GM21528 (cell line): ENCODE measurements around the gene COL8A2.

Experiments used
- ATAC-seq: cut with Tn5 transposase; IDR thresholded peaks from one replicate; pipeline ENCODE4 v1.9.1; 2021; ENCODE audit warnings: mild to moderate bottlenecking, moderate library complexity; ENCODE audit not compliant: unreplicated experiment, low FRiP score

The COL8A2 gene

DNA sequence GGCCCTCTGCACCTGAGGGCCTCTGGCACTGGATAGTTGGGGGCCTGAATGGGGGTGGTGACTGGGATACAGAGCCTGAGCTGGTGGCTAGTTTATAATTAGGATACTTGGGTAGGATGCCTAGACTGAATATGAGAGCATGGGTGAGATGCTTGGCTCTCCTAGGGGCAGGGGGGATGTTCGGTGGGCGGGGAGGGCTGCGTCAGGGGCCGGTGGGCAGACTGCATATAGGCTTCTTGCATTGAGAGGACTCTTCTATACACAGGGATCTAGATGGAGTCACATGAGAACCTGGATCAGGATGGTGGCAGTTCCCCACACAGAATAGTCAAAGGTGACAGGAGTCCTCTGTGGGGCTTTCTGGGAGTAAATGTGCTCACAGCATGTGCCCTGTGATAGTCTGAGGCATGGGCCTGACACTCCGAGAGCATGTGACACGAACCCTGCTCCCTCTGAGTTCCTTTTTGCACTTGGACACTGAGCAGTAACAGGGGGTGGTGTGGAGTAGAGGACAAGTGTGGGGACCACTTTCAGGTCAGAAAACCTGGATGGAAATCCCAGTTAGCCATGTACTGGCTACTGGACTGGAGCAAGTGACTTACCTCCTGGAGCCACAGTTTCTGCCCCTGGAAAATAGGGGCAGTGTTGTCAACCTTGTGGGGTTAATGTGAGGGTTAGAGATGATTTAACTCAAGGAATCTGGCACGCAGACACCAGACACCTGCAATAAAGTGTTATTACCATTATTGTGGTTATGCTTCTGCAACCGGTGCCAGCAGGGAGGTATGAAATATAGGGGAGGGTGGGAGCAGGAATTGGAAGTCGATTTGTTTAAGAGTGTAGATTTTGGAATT is 33.2 kb upstream of the COL8A2 start:
- ATAC-seq = no peak

DNA sequence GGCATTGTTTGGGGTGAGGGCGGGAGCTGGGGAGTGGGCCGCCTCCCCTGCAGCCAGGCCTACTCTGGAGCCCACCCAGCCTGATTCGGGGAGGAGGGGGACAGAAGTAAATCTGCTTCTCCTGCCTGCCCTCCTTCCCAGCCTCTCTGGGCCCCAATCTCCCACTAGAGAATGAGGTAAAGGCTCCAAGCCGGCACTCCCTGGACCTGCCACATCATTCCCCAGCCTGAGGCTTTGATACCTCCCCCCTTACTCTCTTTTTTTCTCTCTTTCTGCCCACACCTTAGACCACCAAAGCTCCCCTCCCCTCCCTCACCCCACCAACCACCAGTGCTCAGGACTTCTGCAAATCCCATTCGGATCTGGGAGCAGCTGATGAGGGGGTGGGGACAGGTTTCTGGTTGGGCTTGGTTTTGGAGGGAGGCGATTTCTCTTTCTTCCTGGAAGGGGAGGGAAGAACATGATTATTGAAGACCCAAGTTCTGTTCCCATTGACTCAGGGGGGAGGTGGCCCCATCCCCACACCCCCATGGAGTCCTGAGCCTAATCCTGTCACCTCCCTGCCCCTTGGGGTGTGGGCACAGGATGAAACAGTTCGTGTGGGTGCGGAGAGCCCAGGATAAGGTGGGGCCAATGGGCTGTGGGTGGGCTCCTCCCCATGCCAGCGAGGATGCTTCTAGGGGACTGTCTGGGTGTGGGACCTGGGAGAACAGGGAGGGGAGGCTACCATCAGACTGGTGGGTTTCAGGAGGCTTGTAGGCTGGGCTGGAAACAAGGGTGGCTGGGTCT is 32.3 kb upstream of the COL8A2 start:
- no peak for ATAC-seq

DNA sequence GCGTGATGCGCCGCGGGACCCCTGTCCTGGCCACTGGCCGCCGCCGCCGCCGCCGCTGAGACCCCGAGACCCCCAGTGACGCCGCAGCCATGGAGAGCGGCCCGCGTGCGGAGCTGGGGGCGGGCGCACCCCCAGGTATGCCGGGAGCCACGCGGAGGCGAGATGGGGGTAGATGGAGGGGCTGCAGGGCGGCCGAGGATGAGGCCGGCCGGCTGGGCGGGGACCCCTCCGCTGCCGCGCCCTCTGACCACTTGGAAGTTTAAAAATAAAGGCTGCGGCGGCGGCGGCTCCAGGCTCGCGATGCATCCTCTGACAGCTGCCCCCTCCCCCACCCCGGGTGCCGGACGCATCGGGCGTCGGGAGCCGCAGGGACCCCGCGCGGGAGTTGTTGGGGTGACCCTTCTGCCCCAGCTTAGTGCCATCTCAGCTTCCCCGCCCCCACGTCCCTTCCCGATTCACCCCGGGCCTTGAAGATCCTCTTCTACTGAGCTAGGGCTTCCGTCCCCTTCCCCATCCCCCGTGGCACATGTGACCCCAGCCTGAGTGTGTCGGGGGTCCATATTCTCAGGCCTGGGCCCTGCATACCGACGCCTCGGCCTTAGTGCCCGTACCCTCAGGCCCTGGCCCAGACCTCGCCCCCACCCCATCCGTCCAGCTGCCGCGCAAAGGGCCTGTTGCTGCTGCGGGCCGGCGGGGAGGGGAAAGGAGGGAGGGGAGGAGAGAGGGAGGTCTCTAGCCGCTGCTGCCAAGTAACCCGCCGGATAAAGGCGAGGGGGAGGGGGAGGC is 31.5 kb upstream of the COL8A2 start:
- no peak for ATAC-seq

DNA sequence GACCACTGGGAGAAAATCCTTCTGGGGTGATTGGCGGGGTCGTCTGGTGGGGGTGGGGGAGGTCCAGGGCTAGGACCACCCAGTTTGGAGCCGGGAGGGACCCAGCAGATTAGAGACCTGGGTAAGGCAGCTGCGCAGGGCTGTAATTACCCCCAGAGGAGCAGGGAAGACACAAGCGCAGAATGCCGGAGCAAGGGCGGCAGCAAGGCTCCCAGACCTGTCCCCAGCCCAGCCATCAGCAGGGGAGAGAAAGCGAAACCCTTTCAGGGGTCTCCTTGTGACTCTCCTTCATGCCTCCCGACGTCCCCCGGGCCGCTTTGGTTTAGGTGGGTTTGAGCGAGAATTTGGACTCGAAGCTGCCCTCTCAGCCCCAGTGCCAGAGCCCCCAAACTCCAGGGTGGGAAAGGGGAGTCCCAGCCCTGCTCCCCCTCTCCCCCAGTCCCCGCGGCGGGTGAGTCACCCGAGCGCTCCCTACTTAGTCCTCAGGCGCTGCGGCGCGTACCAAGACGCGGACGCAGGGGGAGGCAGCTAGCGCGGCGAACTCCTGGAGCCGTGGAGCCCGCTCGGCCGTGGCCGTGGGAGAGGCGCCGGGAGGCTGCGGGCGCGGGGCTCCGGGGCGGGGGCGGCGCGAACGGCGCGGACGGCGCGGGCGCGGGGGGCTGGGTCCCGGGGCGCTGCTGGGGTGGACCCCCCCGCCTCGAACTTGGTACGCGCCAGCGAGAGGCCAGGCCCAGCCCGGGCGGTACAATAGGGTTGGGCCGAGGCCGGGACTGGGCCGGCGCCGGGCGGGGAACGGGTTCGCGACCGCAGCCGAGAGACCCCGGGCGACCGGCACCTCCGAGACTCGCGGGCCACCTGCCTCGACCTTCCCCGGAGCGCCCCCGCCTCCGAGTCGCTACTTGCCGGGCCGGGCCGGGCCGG is 30.6 kb upstream of the COL8A2 start, which contains the start of gene MAP7D1:
Gene MAP7D1, plus strand, starts transcription at position 753 of the 921 bp plus-strand sequence. CDS start 258 bp downstream, outside the sequence.
- ATAC-seq = peak; percentile 44

DNA sequence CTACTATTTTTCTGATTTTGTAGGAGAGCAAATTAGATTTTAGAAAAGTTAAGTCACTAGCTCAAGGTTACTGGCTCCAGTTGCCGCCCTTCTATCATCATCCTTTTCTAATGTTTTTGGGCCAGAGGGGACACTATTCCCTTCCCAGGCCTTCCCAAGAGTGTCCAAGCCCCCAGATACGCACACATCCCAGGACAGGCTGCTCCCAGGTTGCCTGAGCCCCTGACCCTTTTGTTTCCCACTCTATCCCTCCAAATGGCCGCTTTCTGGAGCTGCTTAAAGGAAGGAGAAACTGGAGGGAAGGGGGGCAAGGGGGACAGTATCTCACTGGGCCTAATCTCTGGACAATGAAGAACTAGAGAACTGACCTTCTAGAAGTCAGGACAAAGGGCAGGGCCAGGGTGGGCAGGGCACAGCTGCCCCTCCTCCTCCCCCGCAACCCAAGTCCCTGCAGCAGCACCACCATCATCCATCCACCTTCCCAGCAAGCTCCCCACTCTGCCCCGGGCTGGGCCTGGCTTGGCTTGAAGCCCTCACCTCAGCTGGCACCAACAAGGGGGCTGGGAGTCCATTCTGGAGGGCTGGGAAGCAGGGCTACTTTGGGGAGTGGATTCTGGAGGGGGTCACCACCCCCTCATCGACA is 29.9 kb upstream of the COL8A2 start:
- ATAC-seq = no peak

DNA sequence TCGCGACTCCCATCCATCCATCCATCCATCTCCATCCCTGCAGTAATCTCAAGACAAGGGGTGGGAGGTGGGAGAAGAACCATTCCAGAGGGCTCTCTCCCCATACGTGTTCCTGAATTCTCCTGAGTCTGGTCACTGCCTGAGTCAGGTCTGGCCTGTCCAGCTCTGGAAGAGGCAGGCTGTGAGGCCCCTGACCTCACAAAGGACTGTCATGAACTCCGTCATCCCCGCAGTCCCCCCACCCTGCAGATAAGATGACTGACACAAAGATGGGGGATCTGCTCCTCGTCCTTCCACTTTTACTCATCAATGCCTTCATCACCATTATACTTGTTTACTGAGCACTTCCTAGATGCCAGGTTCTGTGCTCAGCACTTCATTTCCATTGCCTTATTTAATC is 29.3 kb upstream of the COL8A2 start:
- ATAC-seq = no peak

DNA sequence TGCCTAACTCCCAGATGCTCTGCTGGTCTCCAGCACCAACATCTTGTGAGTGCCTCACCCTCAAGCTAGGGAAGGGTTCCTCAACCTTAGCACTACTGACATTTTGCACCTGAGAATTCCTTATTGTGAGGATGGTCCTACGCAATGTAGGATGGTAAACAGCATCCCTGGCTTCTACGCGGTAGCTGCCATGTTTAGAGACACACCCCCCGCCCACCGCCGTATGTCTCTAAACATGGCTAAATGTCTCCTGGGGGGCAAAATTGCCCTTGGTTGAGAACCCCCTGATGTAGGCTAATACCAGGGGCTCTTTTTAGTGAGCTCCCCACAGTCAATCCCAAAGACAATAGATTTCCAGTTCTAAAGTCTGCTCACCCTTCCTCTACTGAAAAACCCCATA is 28.5 kb upstream of the COL8A2 start:
- no peak for ATAC-seq

DNA sequence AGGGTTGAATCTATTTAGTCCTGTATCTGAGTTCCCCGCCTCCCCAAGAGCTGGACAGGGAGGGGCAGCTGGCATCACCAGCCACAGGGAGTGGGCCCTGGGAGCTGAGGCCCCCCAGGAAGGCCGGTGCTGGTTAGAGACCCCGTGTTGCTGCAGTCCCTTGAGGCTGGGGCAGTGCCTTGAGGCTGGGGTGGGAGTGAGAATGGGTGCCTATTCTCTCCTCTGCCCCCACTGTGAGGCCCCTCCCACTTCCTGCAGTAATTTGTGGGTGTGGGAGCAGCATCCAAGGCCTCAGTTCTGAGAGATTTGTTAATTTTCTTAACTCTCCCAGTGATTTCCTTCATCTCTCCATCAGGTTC is 26.8 kb upstream of the COL8A2 start:
- ATAC-seq = no peak

DNA sequence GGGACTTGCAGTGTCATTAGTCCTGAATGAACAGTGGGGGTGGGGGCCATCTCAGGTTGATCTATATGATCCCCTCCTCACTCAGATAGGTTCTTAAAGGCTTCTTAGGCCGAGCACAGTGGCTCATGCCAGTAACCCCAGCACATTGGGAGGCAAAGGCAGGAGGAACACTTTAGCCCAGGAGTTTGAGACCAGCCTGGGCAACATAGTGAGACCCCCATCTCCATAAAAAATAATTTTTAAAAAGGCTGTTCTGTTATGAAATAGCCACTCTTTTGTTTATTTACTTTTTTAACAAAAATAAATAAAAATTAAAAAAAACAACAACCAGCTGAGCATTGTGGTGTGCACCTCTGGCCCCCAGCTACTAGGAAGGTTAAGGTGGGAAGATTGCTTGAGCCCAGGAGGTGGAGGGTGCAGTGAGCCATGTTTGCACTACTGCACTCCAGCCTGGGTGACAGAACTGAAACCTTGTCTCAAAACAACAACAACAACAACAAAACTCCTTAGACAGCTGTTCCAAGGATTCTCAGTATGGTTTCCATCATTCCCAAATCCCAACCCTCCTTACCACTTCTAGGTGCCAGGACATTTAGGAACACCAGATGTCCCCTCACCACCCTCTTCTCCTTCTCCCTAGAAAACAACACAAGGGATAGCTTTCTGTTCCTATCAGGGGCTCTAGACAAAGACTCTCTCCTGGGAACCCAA is 26.3 kb upstream of the COL8A2 start:
- no peak for ATAC-seq

DNA sequence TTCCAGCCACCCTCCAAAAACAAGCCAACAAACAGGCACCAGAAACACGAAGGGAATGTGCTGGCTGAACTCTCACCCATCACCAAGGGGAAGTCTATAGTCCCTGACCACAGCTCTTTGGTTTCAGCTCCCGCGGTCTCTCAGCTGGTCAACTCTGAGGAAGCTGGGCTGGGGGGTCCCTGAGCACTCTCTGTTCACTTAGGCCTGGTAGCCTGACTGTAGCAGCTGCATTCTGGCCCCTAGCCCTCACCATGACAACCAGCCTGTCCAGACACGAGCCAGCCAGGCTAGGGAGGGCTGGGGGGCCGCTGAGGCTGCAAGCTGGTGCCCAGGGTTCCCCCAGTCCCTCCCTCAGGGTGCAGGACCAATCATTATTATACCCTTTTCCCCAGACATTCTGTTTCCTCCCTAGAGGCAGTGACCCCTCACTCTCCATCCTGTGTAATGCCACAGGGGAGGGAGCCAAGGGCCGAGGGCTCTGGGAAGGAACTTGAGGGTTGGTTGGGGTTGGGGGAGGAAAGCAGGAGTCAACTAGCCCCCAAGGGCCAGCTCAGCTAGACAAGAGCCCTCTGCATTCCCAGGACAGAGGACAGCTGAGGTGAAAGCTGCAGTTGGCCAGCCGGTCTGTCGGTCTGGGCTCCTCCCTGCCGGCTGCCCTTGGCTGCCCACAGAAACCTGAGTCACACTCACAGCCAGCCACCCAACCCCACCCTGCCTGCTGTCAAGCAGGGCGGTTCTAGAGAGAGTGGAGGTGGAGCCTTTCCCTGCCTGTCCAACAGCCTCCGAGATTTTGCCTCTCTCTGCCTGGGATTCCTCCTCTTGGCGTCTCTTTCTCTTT is 25.5 kb upstream of the COL8A2 start:
- ATAC-seq = no peak

DNA sequence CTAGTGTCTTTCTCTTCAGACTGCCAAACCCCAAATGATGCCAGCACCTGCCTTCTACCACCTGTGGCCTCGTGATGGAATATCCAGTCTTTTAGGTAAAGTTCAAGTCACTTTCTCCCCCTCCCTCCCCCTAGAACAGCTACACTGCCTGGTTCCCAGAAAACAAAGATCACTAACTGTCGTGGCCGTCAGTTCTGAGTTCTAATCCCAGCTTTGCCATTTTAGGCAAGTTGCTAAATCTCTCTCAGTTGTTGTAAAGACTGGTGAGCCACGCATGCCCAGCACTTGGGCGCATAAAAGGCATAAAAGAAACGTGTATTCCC is 24.9 kb upstream of the COL8A2 start:
- no peak for ATAC-seq

DNA sequence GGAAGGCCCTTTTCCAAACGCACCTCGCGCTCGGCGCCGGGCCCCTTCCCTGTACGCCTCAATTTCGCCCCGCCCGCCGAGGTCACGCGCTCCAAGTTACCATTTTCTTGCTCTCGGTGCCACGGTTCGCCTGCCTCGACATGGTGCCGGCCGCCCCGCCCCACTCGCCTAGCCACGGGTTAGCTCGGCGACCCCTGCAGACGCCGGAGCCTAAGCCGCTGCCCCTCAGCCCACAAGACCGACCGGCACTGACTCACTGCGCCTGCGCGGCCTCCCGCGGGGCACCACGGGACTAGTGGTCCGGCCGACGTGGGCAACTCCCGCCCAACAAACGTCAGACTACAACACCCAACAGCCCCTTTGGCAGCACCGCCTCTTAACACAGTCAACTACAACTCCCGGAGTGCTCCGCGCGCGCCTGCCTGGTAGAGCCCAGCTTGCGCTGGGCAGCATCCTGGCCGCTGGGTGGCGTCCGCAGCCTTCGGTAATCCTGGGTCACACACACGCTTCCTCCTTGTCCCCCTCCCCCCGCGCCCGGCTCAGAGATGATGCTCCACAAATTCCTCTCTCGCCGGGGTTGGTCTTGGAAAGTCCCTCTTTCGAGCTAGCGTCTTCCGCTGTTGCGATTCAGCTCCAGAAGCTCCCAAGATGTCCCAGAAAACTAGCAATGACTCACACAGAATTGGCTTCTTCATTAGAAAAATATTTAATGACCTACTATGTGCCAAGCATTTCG is 24.4 kb upstream of the COL8A2 start, which contains the start of gene TRAPPC3:
Gene TRAPPC3, minus strand, starts transcription at position 250 of the 736 bp plus-strand sequence. Its CDS starts 108 bp downstream, at position 142.
- ATAC-seq = peak; percentile 88

DNA sequence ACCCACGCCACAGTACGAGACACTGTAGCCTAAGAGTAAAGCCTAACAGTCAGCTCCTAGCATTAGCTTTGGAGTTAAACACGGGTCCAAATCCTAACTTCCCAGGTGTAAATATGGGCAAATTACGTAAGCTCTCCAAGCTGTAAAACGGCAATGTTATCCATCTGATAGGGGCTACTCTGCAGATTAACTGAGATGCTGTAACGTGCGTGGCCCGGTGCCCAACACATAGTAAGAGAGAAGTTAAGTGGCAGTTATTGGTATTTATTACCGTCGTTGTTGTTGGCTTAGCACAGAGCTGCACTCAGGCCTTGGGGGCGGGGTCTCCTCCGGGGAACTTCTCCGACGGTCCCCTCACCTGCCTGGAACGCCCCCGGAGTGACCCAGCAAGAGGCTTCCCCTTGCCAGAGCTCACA is 23.8 kb upstream of the COL8A2 start:
- peak; percentile 2 for ATAC-seq

DNA sequence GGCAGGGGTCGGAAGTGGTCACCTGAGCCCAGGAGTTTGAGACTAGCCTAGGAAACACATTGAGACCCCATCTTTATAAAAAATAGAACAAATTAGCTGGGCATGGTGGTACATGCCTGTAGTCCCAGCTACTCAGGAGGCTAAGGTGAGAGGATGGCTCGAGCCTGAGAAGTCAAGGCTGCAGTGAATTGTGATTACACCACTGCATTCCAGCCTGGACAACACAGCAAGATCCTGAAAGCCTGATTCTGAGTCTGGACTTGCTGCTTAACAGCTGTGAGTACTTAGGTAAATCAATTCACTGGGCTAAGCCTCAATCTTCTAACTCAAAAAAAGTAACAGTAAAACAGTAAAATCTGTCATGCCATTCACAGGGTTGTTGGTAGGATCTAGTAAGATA is 19.4 kb upstream of the COL8A2 start:
- no peak for ATAC-seq

DNA sequence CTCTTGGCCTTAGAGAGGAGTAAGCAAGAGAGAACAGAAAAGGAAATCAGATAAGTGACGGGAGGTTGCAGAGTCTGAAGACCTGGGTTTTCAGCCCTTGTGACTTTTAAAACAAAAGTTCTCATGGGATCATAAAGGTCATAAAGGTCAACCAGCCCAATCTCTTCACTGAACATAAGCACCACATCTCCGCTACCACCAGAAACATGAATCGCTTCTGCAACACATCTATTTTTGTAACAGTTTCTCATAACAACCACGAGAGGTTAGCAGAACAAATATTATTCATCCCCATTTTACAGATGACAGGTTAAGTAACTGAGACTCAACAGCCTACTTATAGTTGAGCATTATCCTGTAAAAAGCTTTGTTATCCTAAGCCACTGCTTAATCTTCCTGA is 18.4 kb upstream of the COL8A2 start:
- ATAC-seq = no peak

DNA sequence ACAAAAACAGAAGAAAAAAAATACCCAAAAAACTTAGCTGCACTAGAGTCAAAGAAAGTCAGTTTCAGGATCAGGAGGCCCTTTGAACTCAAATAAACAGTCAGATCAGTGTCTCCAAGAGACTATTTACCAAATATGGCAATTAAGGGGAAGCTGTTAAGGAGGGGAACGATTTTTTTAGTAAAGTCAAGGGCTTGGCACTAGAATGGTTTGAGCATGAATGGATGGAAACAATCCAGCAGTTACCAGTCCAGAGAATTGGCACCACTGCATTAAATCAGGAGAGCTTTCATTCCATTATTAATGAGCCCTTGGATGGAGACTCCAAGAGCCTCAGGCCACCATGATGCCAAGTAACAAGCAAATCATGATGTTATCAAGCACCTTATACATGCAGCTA is 17.1 kb upstream of the COL8A2 start:
- ATAC-seq = no peak

DNA sequence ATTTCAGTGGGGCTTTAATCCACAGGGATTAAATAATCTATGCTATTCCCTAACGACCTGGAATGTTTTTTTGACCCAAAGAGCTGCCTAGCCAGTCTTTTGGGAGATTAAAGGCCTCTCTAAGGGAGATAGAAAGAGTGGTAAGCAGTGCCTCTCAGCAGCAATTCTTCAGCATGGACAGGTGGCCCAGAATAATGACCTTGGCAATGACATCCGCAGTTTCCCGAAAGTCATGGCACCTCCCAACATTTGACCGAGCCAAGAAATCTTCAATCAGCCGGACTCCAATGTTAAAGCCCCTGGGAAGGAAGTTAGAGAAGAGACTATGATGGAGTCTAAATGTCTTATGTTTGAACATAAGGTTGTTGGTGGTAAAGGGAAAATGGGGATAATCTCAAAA is 14.5 kb upstream of the COL8A2 start:
- no peak for ATAC-seq
